Esophagus squamous epithelium (tissue), 4 donors: ENCODE measurements around the gene CCDC38.

ENCODE experiments used
- POLR2A ChIP-seq, 4 donors: fragments of 450-650 bp; IDR thresholded peaks; one replicate each; pipeline ENCODE4 v1.6.1; 2017; ENCODE audit warnings: antibody characterized with exemption in 4 of 4, mild to moderate bottlenecking in 4 of 4, moderate library complexity in 3 of 4
- TF ChIP-seq, protein P1 (sequence below), 6 experiments: fragments of 450-650 bp in 4 of 6; fragments of 200-600 bp in 2 of 6; sonication (generic) in 2 of 6; IDR thresholded peaks; one replicate each; pipeline ENCODE4 v1.5.1; 2016 to 2019; ENCODE audit warnings: antibody characterized with exemption in 6 of 6, mild to moderate bottlenecking in 4 of 6, moderate library complexity in 4 of 6

DNA sequence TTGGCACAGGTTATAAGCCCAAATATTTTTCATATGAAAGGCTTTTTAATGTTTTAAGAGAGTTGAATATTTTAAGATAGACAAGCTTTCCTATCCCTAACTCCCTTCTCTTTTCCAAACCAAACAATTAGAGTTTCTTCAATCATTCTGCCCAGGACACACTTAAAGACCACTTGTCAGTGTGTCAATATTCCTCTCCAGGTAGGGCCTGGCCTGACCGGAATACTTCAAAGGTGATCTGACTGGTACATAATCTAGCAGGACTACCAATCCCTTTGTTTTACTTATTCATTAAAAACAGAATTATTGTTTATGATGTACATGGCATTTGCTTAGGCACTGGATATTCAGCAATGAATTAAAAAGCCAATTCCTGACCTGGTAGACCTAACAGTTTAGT, 107.8 kb downstream of the CCDC38 start:
- TF ChIP-seq, protein P1, sequence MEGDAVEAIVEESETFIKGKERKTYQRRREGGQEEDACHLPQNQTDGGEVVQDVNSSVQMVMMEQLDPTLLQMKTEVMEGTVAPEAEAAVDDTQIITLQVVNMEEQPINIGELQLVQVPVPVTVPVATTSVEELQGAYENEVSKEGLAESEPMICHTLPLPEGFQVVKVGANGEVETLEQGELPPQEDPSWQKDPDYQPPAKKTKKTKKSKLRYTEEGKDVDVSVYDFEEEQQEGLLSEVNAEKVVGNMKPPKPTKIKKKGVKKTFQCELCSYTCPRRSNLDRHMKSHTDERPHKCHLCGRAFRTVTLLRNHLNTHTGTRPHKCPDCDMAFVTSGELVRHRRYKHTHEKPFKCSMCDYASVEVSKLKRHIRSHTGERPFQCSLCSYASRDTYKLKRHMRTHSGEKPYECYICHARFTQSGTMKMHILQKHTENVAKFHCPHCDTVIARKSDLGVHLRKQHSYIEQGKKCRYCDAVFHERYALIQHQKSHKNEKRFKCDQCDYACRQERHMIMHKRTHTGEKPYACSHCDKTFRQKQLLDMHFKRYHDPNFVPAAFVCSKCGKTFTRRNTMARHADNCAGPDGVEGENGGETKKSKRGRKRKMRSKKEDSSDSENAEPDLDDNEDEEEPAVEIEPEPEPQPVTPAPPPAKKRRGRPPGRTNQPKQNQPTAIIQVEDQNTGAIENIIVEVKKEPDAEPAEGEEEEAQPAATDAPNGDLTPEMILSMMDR (IDR thresholded peaks at IDR 0.05) = no peak
- TF ChIP-seq POLR2A (IDR thresholded peaks at IDR 0.05) = no peak
